Activated T-cell treated with anti-CD3 and anti-CD28 coated beads for 48 hours (primary cell): ENCODE data around the gene FGGY.
"Not testable (repeated sequence)": the region's sequence is repeated elsewhere in the genome, so short reads cannot be mapped to it uniquely, and the experiment has no call there.

Source experiments
- DNase-seq: peaks from one replicate; pipeline ENCODE4 v3.0.0-alpha.2; 2020; ENCODE audit warnings: low read depth

Gene FGGY

GRCh38 chr1:59703918-59704378 is 407.1 kb downstream of the FGGY start:
- DNase-seq, result no peak

GRCh38 chr1:59704716-59705115 is 407.8 kb downstream of the FGGY start:
- no peak for DNase-seq

GRCh38 chr1:59705466-59706302 is 408.8 kb downstream of the FGGY start:
- DNase-seq, result no peak

- DNase-seq, result no peak
Observed at GRCh38 chr1:59706303-59706599, 409.4 kb downstream of the FGGY start.

- no peak for DNase-seq
Observed at GRCh38 chr1:59707178-59707791, 410.4 kb downstream of the FGGY start.

- DNase-seq, result no peak
Observed at GRCh38 chr1:59709333-59709732, 412.4 kb downstream of the FGGY start.

GRCh38 chr1:59710920-59711319 is 414.0 kb downstream of the FGGY start:
- DNase-seq, result not testable (repeated sequence)

GRCh38 chr1:59714219-59714618 is 417.3 kb downstream of the FGGY start:
- DNase-seq, result no peak

GRCh38 chr1:59714966-59715365 is 418.1 kb downstream of the FGGY start:
- no peak for DNase-seq

GRCh38 chr1:59716832-59717231 is 419.9 kb downstream of the FGGY start:
- DNase-seq, result no peak

- DNase-seq, result no peak
Observed at GRCh38 chr1:59718064-59718988, 421.4 kb downstream of the FGGY start.

GRCh38 chr1:59718989-59719360 is 422.1 kb downstream of the FGGY start:
- no peak for DNase-seq

GRCh38 chr1:59720326-59721115 is 423.6 kb downstream of the FGGY start:
- no peak for DNase-seq

GRCh38 chr1:59730302-59730701 is 433.4 kb downstream of the FGGY start:
- DNase-seq, result no peak

GRCh38 chr1:59730759-59731478 is 434.0 kb downstream of the FGGY start:
- no peak for DNase-seq

- no peak for DNase-seq
Observed at GRCh38 chr1:59731591-59731990, 434.7 kb downstream of the FGGY start.

GRCh38 chr1:59732214-59732955 is 435.5 kb downstream of the FGGY start:
- no peak for DNase-seq

GRCh38 chr1:59733443-59734141 is 436.7 kb downstream of the FGGY start:
- DNase-seq, result no peak

- not testable (repeated sequence) for DNase-seq
Observed at GRCh38 chr1:59735927-59736326, 439.0 kb downstream of the FGGY start.

GRCh38 chr1:59736744-59737143 is 439.9 kb downstream of the FGGY start:
- no peak for DNase-seq
